ENCODE data around the gene ELMOD1.

GRCh38 chr11:107549253-107549953 is 41.5 kb upstream of the ELMOD1 start:
- no peak for TF ChIP-seq POLR2AphosphoS5 (IDR thresholded peaks at IDR 0.05)
- TF ChIP-seq, protein P1, sequence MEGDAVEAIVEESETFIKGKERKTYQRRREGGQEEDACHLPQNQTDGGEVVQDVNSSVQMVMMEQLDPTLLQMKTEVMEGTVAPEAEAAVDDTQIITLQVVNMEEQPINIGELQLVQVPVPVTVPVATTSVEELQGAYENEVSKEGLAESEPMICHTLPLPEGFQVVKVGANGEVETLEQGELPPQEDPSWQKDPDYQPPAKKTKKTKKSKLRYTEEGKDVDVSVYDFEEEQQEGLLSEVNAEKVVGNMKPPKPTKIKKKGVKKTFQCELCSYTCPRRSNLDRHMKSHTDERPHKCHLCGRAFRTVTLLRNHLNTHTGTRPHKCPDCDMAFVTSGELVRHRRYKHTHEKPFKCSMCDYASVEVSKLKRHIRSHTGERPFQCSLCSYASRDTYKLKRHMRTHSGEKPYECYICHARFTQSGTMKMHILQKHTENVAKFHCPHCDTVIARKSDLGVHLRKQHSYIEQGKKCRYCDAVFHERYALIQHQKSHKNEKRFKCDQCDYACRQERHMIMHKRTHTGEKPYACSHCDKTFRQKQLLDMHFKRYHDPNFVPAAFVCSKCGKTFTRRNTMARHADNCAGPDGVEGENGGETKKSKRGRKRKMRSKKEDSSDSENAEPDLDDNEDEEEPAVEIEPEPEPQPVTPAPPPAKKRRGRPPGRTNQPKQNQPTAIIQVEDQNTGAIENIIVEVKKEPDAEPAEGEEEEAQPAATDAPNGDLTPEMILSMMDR (IDR thresholded peaks at IDR 0.05), result peak; percentile 65 to 81 (median 73)
- no peak for TF ChIP-seq POLR2A (IDR thresholded peaks at IDR 0.05)
